ENCODE measurements around the gene RAB12.

DNA sequence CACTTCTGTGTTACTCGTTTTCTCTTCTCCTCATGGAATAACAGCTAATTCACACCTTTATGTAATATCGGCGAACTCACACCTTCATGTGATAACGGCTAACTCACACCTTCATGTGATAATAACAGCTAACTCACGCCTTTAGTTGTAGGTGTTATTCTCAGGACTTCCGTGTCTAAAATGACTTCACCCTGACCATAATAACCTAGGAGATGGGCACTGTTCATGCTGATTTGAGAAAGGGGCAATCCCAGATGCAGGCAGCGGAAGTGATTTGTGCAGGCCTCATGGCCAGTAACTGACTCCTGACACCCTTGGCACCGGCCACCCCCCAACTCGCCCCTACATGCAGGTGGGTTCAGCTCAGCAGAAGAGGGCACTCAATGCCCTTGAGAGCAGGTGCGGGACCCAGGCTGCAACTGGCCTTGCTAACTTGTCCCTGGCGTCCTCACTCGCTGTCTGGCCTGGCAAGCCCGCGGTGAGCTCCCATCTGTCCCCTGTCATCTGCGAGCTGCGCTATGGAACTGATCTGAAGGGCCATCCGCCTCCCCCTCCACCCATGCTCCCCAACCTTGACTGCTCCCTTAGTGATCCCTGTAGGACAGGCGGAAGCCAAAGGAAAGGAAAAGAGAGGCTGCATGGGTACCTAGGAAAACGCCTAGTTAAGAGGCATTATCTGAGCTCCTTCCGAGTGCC is 53.5 kb downstream of the RAB12 start:
- TF ChIP-seq CTCF (conservative IDR thresholded peaks at IDR 0.05 in 1 of 2, IDR thresholded peaks at IDR 0.05 in 1 of 2; ENCODE audit: low read depth in 1 of 2, low read length in 2 of 2) (no peak), EZH2 (IDR thresholded peaks at IDR 0.05; ENCODE audit: low read length, missing control alignments) (no peak)

Data from fibroblast of lung (primary cell).